Measurements from ENCODE around the gene OR5D18. TPM values are rescaled to one million over a fixed set of nuclear protein-coding genes. Genes with fewer than 3 reads are reported as not detected.
"Not testable (repeated sequence)": the region's sequence is repeated elsewhere in the genome, so short reads cannot be mapped to it uniquely, and the experiment has no call there.

The OR5D18 gene
- total RNA-seq, 6 experiments from 2014 or later = not detected

- no peak overlapping the region for H3K27ac ChIP-seq
Measured at GRCh38 chr11:55849037-55849436, 29.6 kb downstream of the OR5D18 start.

GRCh38 chr11:55852141-55852540, 32.7 kb downstream of the OR5D18 start:
- H3K9me3 ChIP-seq = no peaks in the 10 kb centered on the region
- intact Hi-C loops (cut with DNase I) = no loop called here
- TF ChIP-seq CTCF (IDR thresholded peaks at IDR 0.05) (no peak), POLR2A (IDR thresholded peaks at IDR 0.05) (no peak)
- H3K27me3 ChIP-seq = no peaks in the 10 kb centered on the region
- no peaks in the 10 kb centered on the region for H3K36me3 ChIP-seq
- no peak overlapping the region for H3K27ac ChIP-seq
- DNase-seq (no peak), ATAC-seq (no peak)
- no peaks in the 10 kb centered on the region for H3K4me1 ChIP-seq
- 33% methylated on average over 1 of the region's 1 CpG for WGBS (ENCODE audit: insufficient coverage, low coverage, low lambda C conversion rate, missing lambda C conversion rate)
- no peak overlapping the region for H3K4me3 ChIP-seq

More at GRCh38 chr11:55849037-55849436, 29.6 kb downstream of the OR5D18 start:
- H3K27me3 ChIP-seq = no peaks in the 10 kb centered on the region
- TF ChIP-seq CTCF (IDR thresholded peaks at IDR 0.05) (no peak), POLR2A (IDR thresholded peaks at IDR 0.05) (no peak)
- no peaks in the 10 kb centered on the region for H3K36me3 ChIP-seq
- H3K4me1 ChIP-seq = no peaks in the 10 kb centered on the region
- H3K9me3 ChIP-seq = no peaks in the 10 kb centered on the region
- ATAC-seq = no peak
- intact Hi-C loops (cut with DNase I) = no loop called here
- no peak overlapping the region for H3K4me3 ChIP-seq
- no peak for DNase-seq

GRCh38 chr11:55854704-55855103, 35.3 kb downstream of the OR5D18 start:
- H3K27me3 ChIP-seq = no peaks in the 10 kb centered on the region
- H3K4me1 ChIP-seq = no peaks in the 10 kb centered on the region
- intact Hi-C loops (cut with DNase I) = no loop called here
- DNase-seq (no peak), ATAC-seq (no peak)
- no peaks in the 10 kb centered on the region for H3K9me3 ChIP-seq
- no peak overlapping the region for H3K27ac ChIP-seq
- TF ChIP-seq POLR2A (IDR thresholded peaks at IDR 0.05) (no peak), CTCF (IDR thresholded peaks at IDR 0.05) (no peak)
- H3K36me3 ChIP-seq = no peaks in the 10 kb centered on the region
- 11% methylated on average over 1 of the region's 1 CpG for WGBS (ENCODE audit: insufficient coverage, low coverage, low lambda C conversion rate, missing lambda C conversion rate)
- no peak overlapping the region for H3K4me3 ChIP-seq

GRCh38 chr11:55867354-55867753, 47.9 kb downstream of the OR5D18 start:
- WGBS (ENCODE audit: insufficient coverage, low coverage, low lambda C conversion rate, missing lambda C conversion rate) = 49% methylated on average over 4 of the region's 4 CpGs
- H3K4me1 ChIP-seq; ATAC-seq; H3K4me3 ChIP-seq; H3K9me3 ChIP-seq; H3K36me3 ChIP-seq; DNase-seq; intact Hi-C loops (cut with DNase I); H3K27ac ChIP-seq; H3K27me3 ChIP-seq: not testable (repeated sequence)

Small RNA genes within 50 kb of the gene (small RNA-seq; reads per million reads assigned to genes)
- gene AC036111.3 = 0 reads per million in 2 experiments

Other genes with a start within 250 kb of the OR5D18 start
- gene OR4C16, start 247.5 kb upstream of the OR5D18 start, total RNA-seq = not detected
- gene OR4C11, start 212.0 kb upstream of the OR5D18 start, total RNA-seq = not detected
- not detected for gene OR4P4, start 184.5 kb upstream of the OR5D18 start, total RNA-seq
- gene OR4S2, start 171.3 kb upstream of the OR5D18 start, total RNA-seq = not detected
- not detected for gene OR4C6, start 157.4 kb upstream of the OR5D18 start, total RNA-seq
- gene OR5D13, start 46.2 kb upstream of the OR5D18 start, total RNA-seq = not detected
- gene OR5D14, start 24.1 kb upstream of the OR5D18 start, total RNA-seq = not detected
- not detected for gene OR5L1, start 8.3 kb upstream of the OR5D18 start, total RNA-seq
- not detected for gene OR5L2, start 7.6 kb downstream of the OR5D18 start, total RNA-seq
- gene OR5D16, start 19.1 kb downstream of the OR5D18 start, total RNA-seq = not detected
- gene TRIM51, start 63.7 kb downstream of the OR5D18 start, total RNA-seq = not detected
- gene OR5W2, start 95.0 kb downstream of the OR5D18 start, total RNA-seq = not detected
- not detected for gene OR5I1, start 116.8 kb downstream of the OR5D18 start, total RNA-seq
- gene OR10AG1, start 150.3 kb downstream of the OR5D18 start, total RNA-seq = not detected
- gene OR5F1, start 175.0 kb downstream of the OR5D18 start, total RNA-seq = not detected
- gene OR5AS1, start 208.0 kb downstream of the OR5D18 start, total RNA-seq = not detected